ENCODE results near the gene GALNTL6. TPM values are rescaled to one million over a fixed set of nuclear protein-coding genes. Genes with fewer than 3 reads are reported as not detected.

Gene GALNTL6
- total RNA-seq, 1 donor from 2014 or later = 2.1 TPM

GRCh38 chr4:172858731-172859230 lies 1045.6 kb downstream of the GALNTL6 start:
- no peak overlapping the region for H3K9ac ChIP-seq (ENCODE audit: low read depth in 1 of 3, low read length in 3 of 3)
- no peaks in the 10 kb centered on the region for H3K36me3 ChIP-seq (ENCODE audit: control insufficient read depth in 3 of 3, insufficient read depth in 3 of 3, low read length in 3 of 3)
- H3K27me3 ChIP-seq (ENCODE audit: control insufficient read depth in 3 of 3, insufficient read depth in 3 of 3, low read length in 3 of 3) = no peaks in the 10 kb centered on the region
- no peak overlapping the region for H3K27ac ChIP-seq (ENCODE audit: low read depth, low read length)
- no peak overlapping the region for H3K4me3 ChIP-seq (ENCODE audit: low read length in 3 of 3)
- H3K4me1 ChIP-seq (ENCODE audit: control insufficient read depth in 3 of 3, insufficient read depth in 3 of 3, low read length in 3 of 3) = no peaks in the 10 kb centered on the region
- no peaks in the 10 kb centered on the region for H3K9me3 ChIP-seq (ENCODE audit: control insufficient read depth in 3 of 3, low read length in 3 of 3)

DNA sequence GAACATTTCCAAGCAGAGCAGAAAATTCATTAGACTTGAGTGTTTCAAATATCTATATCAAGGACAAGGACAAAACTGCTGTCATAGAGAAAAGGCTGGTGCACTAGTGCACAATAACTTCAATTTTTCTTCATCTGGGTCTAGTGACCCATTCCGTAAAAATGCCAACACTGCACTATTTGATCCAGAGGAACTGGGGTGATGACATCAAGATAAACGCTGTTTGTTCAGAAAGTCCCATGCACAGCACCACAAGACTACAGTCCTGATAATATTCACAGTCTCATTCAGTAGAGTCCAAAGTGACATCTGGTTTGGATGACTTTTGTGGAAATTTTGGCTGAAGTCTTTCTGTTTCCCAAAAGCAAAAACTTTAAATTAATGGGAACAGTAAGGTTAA lies 1051.9 kb downstream of the GALNTL6 start:
- Histone ChIP-seq H3K27me3 (ENCODE audit: control insufficient read depth in 3 of 3, insufficient read depth in 3 of 3, low read length in 3 of 3) (no peaks in the 10 kb centered on the region), H3K9me3 (ENCODE audit: control insufficient read depth in 3 of 3, low read length in 3 of 3) (no peaks in the 10 kb centered on the region), H3K4me3 (ENCODE audit: low read length in 3 of 3) (no peak overlapping the region), H3K9ac (ENCODE audit: low read depth in 1 of 3, low read length in 3 of 3) (no peak overlapping the region), H3K4me1 (ENCODE audit: control insufficient read depth in 3 of 3, insufficient read depth in 3 of 3, low read length in 3 of 3) (no peaks in the 10 kb centered on the region), H3K36me3 (ENCODE audit: control insufficient read depth in 3 of 3, insufficient read depth in 3 of 3, low read length in 3 of 3) (no peaks in the 10 kb centered on the region), H3K27ac (ENCODE audit: low read depth, low read length) (no peak overlapping the region)

DNA sequence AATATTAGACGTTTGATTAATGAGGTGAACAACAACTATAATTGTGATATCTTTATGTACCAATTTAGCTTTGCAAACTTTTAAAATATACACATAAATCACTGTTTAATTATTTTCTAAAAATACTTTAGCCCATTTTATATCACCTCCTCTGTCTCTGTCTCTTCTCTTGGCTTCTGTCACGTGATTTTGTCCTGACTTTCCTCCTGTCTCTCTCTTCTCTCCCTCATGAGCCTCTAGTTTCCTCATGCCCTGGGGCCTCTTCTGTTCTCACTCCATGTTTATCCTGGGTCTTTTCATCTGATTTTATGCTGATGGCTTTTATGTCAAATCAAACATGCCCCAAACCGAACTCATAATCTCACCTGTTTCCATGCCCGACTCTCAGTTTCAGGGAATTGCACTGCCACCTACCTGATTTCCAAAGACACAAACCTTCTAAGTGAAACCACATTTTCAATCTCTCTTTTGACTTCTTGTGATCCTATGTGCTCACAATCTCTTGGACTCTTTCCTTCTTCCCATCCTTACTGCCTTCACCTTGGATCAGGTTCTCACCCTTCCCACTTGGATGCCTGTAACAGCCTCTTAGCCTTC lies 1052.4 kb downstream of the GALNTL6 start:
- Histone ChIP-seq H3K27me3 (ENCODE audit: control insufficient read depth in 3 of 3, insufficient read depth in 3 of 3, low read length in 3 of 3) (no peaks in the 10 kb centered on the region), H3K4me3 (ENCODE audit: low read length in 3 of 3) (no peak overlapping the region), H3K9me3 (ENCODE audit: control insufficient read depth in 3 of 3, low read length in 3 of 3) (no peaks in the 10 kb centered on the region), H3K9ac (ENCODE audit: low read depth in 1 of 3, low read length in 3 of 3) (no peak overlapping the region), H3K4me1 (ENCODE audit: control insufficient read depth in 3 of 3, insufficient read depth in 3 of 3, low read length in 3 of 3) (no peaks in the 10 kb centered on the region), H3K36me3 (ENCODE audit: control insufficient read depth in 3 of 3, insufficient read depth in 3 of 3, low read length in 3 of 3) (no peaks in the 10 kb centered on the region), H3K27ac (ENCODE audit: low read depth, low read length) (no peak overlapping the region)

- H3K4me3 ChIP-seq (ENCODE audit: low read length in 3 of 3) = no peak overlapping the region
- no peak overlapping the region for H3K9ac ChIP-seq (ENCODE audit: low read depth in 1 of 3, low read length in 3 of 3)
- H3K4me1 ChIP-seq (ENCODE audit: control insufficient read depth in 3 of 3, insufficient read depth in 3 of 3, low read length in 3 of 3) = no peaks in the 10 kb centered on the region
- no peaks in the 10 kb centered on the region for H3K9me3 ChIP-seq (ENCODE audit: control insufficient read depth in 3 of 3, low read length in 3 of 3)
- H3K27me3 ChIP-seq (ENCODE audit: control insufficient read depth in 3 of 3, insufficient read depth in 3 of 3, low read length in 3 of 3) = no peaks in the 10 kb centered on the region
- H3K36me3 ChIP-seq (ENCODE audit: control insufficient read depth in 3 of 3, insufficient read depth in 3 of 3, low read length in 3 of 3) = no peaks in the 10 kb centered on the region
- H3K27ac ChIP-seq (ENCODE audit: low read depth, low read length) = no peak overlapping the region
These were observed 1053.2 kb downstream of the GALNTL6 start for GRCh38 chr4:172866421-172866820.

DNA sequence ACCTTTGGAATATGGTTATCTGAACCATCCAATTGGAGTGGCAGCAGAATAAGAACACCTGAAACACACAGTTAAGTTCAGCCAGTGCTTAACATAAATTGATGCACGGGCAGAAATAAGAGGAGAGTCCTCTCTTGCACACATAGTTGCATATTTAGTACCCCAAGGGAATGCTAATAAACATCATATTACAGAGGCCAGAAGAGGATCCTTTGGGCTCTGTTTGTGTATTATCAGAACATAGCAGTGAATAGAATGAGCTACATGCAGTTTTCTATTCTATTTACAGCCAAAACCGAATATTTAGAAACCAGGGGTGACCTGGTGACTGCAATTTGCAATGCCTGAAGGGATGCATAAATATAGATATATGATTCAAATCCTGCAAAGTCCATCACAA lies 1054.6 kb downstream of the GALNTL6 start:
- no peaks in the 10 kb centered on the region for H3K4me1 ChIP-seq (ENCODE audit: control insufficient read depth in 3 of 3, insufficient read depth in 3 of 3, low read length in 3 of 3)
- no peak overlapping the region for H3K4me3 ChIP-seq (ENCODE audit: low read length in 3 of 3)
- H3K9me3 ChIP-seq (ENCODE audit: control insufficient read depth in 3 of 3, low read length in 3 of 3) = no peaks in the 10 kb centered on the region
- H3K9ac ChIP-seq (ENCODE audit: low read depth in 1 of 3, low read length in 3 of 3) = no peak overlapping the region
- H3K27ac ChIP-seq (ENCODE audit: low read depth, low read length) = no peak overlapping the region
- no peaks in the 10 kb centered on the region for H3K27me3 ChIP-seq (ENCODE audit: control insufficient read depth in 3 of 3, insufficient read depth in 3 of 3, low read length in 3 of 3)
- H3K36me3 ChIP-seq (ENCODE audit: control insufficient read depth in 3 of 3, insufficient read depth in 3 of 3, low read length in 3 of 3) = no peaks in the 10 kb centered on the region

DNA sequence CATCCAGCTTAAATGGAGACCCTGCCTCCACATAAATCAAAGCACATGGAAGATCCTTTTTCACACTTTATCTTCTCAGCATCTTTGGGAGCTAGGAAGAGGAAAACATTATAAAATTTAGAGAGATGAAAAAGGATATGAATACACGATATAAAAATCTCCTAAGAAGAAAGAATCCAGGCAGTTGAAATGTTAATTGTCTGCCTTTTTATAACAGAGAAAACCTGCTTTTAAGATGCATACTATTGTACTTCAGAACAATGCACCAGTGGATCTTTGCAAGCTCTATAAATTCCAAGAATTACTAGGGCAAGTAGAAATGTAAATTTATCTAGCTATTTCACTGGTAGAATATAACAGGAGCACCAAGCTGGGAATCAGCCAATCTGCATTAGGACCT lies 1055.1 kb downstream of the GALNTL6 start:
- Histone ChIP-seq H3K4me1 (ENCODE audit: control insufficient read depth in 3 of 3, insufficient read depth in 3 of 3, low read length in 3 of 3) (no peaks in the 10 kb centered on the region), H3K4me3 (ENCODE audit: low read length in 3 of 3) (no peak overlapping the region), H3K27ac (ENCODE audit: low read depth, low read length) (no peak overlapping the region), H3K36me3 (ENCODE audit: control insufficient read depth in 3 of 3, insufficient read depth in 3 of 3, low read length in 3 of 3) (no peaks in the 10 kb centered on the region), H3K9me3 (ENCODE audit: control insufficient read depth in 3 of 3, low read length in 3 of 3) (no peaks in the 10 kb centered on the region), H3K9ac (ENCODE audit: low read depth in 1 of 3, low read length in 3 of 3) (no peak overlapping the region), H3K27me3 (ENCODE audit: control insufficient read depth in 3 of 3, insufficient read depth in 3 of 3, low read length in 3 of 3) (no peaks in the 10 kb centered on the region)

GRCh38 chr4:172869621-172870268 lies 1056.5 kb downstream of the GALNTL6 start:
- H3K9ac ChIP-seq (ENCODE audit: low read depth in 1 of 3, low read length in 3 of 3) = no peak overlapping the region

DNA sequence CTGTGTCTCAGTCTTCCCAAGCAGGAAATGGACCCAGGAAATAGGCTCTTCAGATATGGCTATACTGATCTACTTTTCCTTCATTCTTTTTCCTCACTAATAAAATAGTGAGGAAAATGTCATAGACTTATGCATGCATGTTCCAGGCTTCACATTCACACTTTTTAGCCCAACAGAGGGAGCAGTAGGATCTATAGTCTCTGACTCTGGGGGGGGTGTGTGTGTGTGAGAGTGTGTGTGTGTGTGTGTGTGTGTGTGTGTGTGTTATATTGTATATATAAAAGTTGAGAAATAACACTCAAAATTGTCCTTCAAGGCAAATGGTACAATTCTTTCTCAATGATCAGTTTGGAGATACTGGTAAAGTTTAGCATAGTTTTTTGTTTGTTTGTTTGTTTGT lies 1058.2 kb downstream of the GALNTL6 start:
- H3K4me1 ChIP-seq (ENCODE audit: control insufficient read depth in 3 of 3, insufficient read depth in 3 of 3, low read length in 3 of 3) = no peaks in the 10 kb centered on the region
- H3K9me3 ChIP-seq (ENCODE audit: control insufficient read depth in 3 of 3, low read length in 3 of 3) = no peaks in the 10 kb centered on the region
- no peaks in the 10 kb centered on the region for H3K27me3 ChIP-seq (ENCODE audit: control insufficient read depth in 3 of 3, insufficient read depth in 3 of 3, low read length in 3 of 3)
- H3K4me3 ChIP-seq (ENCODE audit: low read length in 3 of 3) = no peak overlapping the region
- no peak overlapping the region for H3K27ac ChIP-seq (ENCODE audit: low read depth, low read length)
- no peaks in the 10 kb centered on the region for H3K36me3 ChIP-seq (ENCODE audit: control insufficient read depth in 3 of 3, insufficient read depth in 3 of 3, low read length in 3 of 3)
- H3K9ac ChIP-seq (ENCODE audit: low read depth in 1 of 3, low read length in 3 of 3) = no peak overlapping the region

More at GRCh38 chr4:172869621-172870268, 1056.5 kb downstream of the GALNTL6 start:
- H3K36me3 ChIP-seq (ENCODE audit: control insufficient read depth in 3 of 3, insufficient read depth in 3 of 3, low read length in 3 of 3) = no peaks in the 10 kb centered on the region
- no peak overlapping the region for H3K27ac ChIP-seq (ENCODE audit: low read depth, low read length)
- H3K9me3 ChIP-seq (ENCODE audit: control insufficient read depth in 3 of 3, low read length in 3 of 3) = no peaks in the 10 kb centered on the region
- no peak overlapping the region for H3K4me3 ChIP-seq (ENCODE audit: low read length in 3 of 3)
- H3K27me3 ChIP-seq (ENCODE audit: control insufficient read depth in 3 of 3, insufficient read depth in 3 of 3, low read length in 3 of 3) = no peaks in the 10 kb centered on the region
- no peaks in the 10 kb centered on the region for H3K4me1 ChIP-seq (ENCODE audit: control insufficient read depth in 3 of 3, insufficient read depth in 3 of 3, low read length in 3 of 3)

- Histone ChIP-seq H3K36me3 (ENCODE audit: control insufficient read depth in 3 of 3, insufficient read depth in 3 of 3, low read length in 3 of 3) (no peaks in the 10 kb centered on the region), H3K4me1 (ENCODE audit: control insufficient read depth in 3 of 3, insufficient read depth in 3 of 3, low read length in 3 of 3) (no peaks in the 10 kb centered on the region), H3K27ac (ENCODE audit: low read depth, low read length) (no peak overlapping the region), H3K9me3 (ENCODE audit: control insufficient read depth in 3 of 3, low read length in 3 of 3) (peaks cover 0 to under 1% (median 0%) of the 10 kb centered on the region in 3 donors), H3K27me3 (ENCODE audit: control insufficient read depth in 3 of 3, insufficient read depth in 3 of 3, low read length in 3 of 3) (no peaks in the 10 kb centered on the region), H3K4me3 (ENCODE audit: low read length in 3 of 3) (no peak overlapping the region), H3K9ac (ENCODE audit: low read depth in 1 of 3, low read length in 3 of 3) (no peak overlapping the region)
These were observed 1061.7 kb downstream of the GALNTL6 start for GRCh38 chr4:172874944-172875343.

DNA sequence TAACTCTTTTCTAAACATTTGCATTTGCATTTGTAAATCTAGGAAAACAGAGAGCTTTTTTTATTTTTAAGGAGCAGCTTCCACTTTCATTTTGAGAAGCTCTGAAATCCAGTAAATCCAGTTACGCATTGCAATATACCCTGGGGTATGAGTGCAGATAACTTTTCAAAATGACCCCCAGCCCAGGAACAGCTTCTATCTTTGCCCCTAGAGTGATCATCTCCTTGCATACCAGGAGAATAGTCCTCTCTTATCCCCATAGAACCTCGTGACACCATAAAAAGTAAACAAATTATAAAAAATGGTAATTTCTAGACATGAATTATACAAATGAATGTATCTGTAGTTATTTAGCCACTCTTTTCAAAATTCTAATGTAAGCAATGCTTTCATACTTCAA lies 1063.2 kb downstream of the GALNTL6 start:
- no peak overlapping the region for H3K9ac ChIP-seq (ENCODE audit: low read depth in 1 of 3, low read length in 3 of 3)
- no peaks in the 10 kb centered on the region for H3K27me3 ChIP-seq (ENCODE audit: control insufficient read depth in 3 of 3, insufficient read depth in 3 of 3, low read length in 3 of 3)
- H3K36me3 ChIP-seq (ENCODE audit: control insufficient read depth in 3 of 3, insufficient read depth in 3 of 3, low read length in 3 of 3) = no peaks in the 10 kb centered on the region
- H3K4me1 ChIP-seq (ENCODE audit: control insufficient read depth in 3 of 3, insufficient read depth in 3 of 3, low read length in 3 of 3) = no peaks in the 10 kb centered on the region
- H3K4me3 ChIP-seq (ENCODE audit: low read length in 3 of 3) = no peak overlapping the region
- no peak overlapping the region for H3K27ac ChIP-seq (ENCODE audit: low read depth, low read length)
- peaks cover 0 to 3% (median 0%) of the 10 kb centered on the region in 3 donors for H3K9me3 ChIP-seq (ENCODE audit: control insufficient read depth in 3 of 3, low read length in 3 of 3)

All from skeletal muscle tissue (tissue), 4 donors.